Right lobe of liver (tissue), 6 donors: ENCODE data around the gene RACK1. TPM values are rescaled to one million over a fixed set of nuclear protein-coding genes. Genes with fewer than 3 reads are reported as not detected.

Experiments used
- ATAC-seq, 4 donors: fragments of 200-7000 bp; cut with Tn5 transposase; one replicate each; pipeline ENCODE4 v1.9.1; 2020; ENCODE audit warnings: mild to moderate bottlenecking in 4 of 4, moderate library complexity in 4 of 4
- DNase-seq, 3 donors: peaks; one replicate each; pipeline ENCODE4 v3.0.0-alpha.2; 2020
- H3K27ac ChIP-seq, 3 donors: fragments of 200-600 bp; one replicate each; pipeline ENCODE4 v1.8.0; 2022
- H3K27me3 ChIP-seq, 2 donors: fragments of 200-600 bp; one replicate each; pipeline ENCODE4 v1.8.0; 2022
- H3K36me3 ChIP-seq, 4 donors: fragments of 200-600 bp; sonication (generic) in 1 of 4; one replicate each; pipeline versions ENCODE4 v1.5.1 to v1.8.0; 2017 to 2022; ENCODE audit warnings: control low read depth in 1 of 4
- H3K4me1 ChIP-seq, 4 donors: fragments of 200-600 bp; sonication (generic) in 1 of 4; one replicate each; pipeline versions ENCODE4 v1.5.1 to v1.8.0; 2017 to 2022; ENCODE audit warnings: control low read depth in 1 of 4
- H3K4me3 ChIP-seq, 3 donors: fragments of 200-600 bp; one replicate each; pipeline ENCODE4 v1.8.0; 2022
- H3K9me3 ChIP-seq, 4 donors: fragments of 200-600 bp; sonication (generic) in 1 of 4; one replicate each; pipeline versions ENCODE4 v1.5.1 to v1.8.0; 2017 to 2022; ENCODE audit warnings: control low read depth in 1 of 4
- CTCF ChIP-seq, 4 donors: fragments of 200-600 bp in 3 of 4; fragments of 450-650 bp in 1 of 4; IDR thresholded peaks; one replicate each; pipeline versions ENCODE4 v1.5.1 to v1.8.0; 2016 to 2022; ENCODE audit warnings: antibody characterized with exemption in 4 of 4, mild to moderate bottlenecking in 2 of 4
- POLR2A ChIP-seq: fragments of 450-650 bp; IDR thresholded peaks from one replicate; pipeline ENCODE4 v1.6.1; 2017; ENCODE audit warnings: antibody characterized with exemption, mild to moderate bottlenecking
- WGBS: methylation state at CpG from one replicate; pipeline ENCODE4 v1.1.6; 2018; ENCODE audit warnings: low coverage, low lambda C conversion rate; ENCODE audit not compliant: insufficient coverage; ENCODE audit errors: missing lambda C conversion rate; 5-methylcytosine and 5-hydroxymethylcytosine counted together
- intact Hi-C, 2 donors: fragments of 100-400 bp; cut with DNase I; formaldehyde crosslinking; loops; one replicate each; pipeline versions ENCODE4 v1.11.2 to v1.14.1; 2022
- total RNA-seq, 6 experiments: library from RNA; depleted of rRNA in 2 of 6; stranded (reverse); fragments of >200 nt in 2 of 6; fragmentation: NEBNext Ultra II Directional in 3 of 6; extraction: Animal tissue kit (Norgen Biotek cat#: 25700) in 3 of 6; gene quantifications; one replicate each; pipeline versions ENCODE4 v1.1.0 to v1.2.4, GENCODE V29; 2016 to 2023
- donor health status: DM: no; HTN: yes; CAD: no.
- donor health status: DM: no; HTN: no; CAD: no.
- donor health status: DM: no; HTN: no; CAD: no.
- donor health status: DM: no; HTN: yes; CAD: no.
- donor health status: DM: no; HTN: yes; CAD: no.

RACK1 gene
- total RNA-seq, 6 experiments from 2014 or later: 470 to 1,156 (median 552) TPM

DNA sequence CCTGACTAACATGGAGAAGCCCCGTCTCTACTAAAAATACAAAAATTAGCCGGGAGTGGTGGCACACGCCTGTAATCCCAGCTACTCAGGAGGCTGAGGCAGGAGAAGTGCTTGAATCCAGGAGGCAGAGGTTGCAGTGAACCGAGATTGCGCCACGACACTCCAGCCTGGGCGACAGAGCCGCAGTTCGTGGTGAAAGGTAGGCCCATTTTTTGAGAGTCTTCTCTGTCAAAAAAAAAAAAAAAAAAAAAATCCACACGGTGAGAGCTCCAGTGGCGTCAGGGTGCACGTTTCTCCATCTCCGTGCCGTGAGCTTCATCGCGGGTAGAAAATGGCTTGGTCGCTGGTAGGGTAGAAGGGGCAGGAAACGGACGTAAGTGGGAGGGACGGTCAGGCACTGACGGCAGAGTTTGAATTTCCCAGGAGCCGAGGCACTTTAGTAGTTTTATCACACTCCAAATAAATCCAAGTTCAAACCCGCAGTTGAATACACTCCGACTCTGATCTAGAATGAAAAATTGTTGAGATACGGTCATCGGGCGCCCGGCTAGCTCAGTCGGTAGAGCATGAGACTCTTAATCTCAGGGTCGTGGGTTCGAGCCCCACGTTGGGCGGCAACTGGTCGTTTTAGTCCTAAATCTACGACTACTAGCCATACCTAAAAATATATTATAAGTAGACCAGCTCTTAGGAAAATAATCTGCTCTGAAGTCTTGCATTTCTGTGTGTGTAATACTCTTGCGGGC is 36.3 kb downstream of the RACK1 start:
- intact Hi-C loops: no loop called here
- no peaks in the 10 kb centered on the region for H3K36me3 ChIP-seq
- H3K9me3 ChIP-seq: no peaks in the 10 kb centered on the region
- H3K27ac ChIP-seq: peak overlapping the region; percentile 48 to 59 (median 50)
- no peaks in the 10 kb centered on the region for H3K27me3 ChIP-seq
- peak in 2 of 3 donors; percentile 71 to 76 for DNase-seq
- peak; percentile 45 to 65 (median 52) for ATAC-seq
- H3K4me1 ChIP-seq: peaks cover 0 to 30% (median 9%) of the 10 kb centered on the region in 4 donors
- TF ChIP-seq POLR2A: no peak
- no peak for TF ChIP-seq CTCF (IDR thresholded peaks at IDR 0.05)
- peak overlapping the region; percentile 28 to 47 (median 44) for H3K4me3 ChIP-seq
- 2% methylated on average over 36 of the region's 36 CpGs for WGBS

- Histone ChIP-seq H3K4me1 (peaks cover 0 to 30% (median 9%) of the 10 kb centered on the region in 4 donors), H3K36me3 (no peaks in the 10 kb centered on the region), H3K27me3 (no peaks in the 10 kb centered on the region), H3K27ac (no peak overlapping the region), H3K9me3 (no peaks in the 10 kb centered on the region), H3K4me3 (peak overlapping the region in 2 of 3 donors; percentile 44 to 47)
- ATAC-seq: no peak
- TF ChIP-seq CTCF (IDR thresholded peaks at IDR 0.05) (no peak), POLR2A (no peak)
- WGBS: 25% methylated on average over 37 of the region's 37 CpGs
- intact Hi-C loops: no loop called here
- DNase-seq: no peak
Measured at GRCh38 chr5:181205761-181206649, 37.7 kb downstream of the RACK1 start.

- intact Hi-C loops: no loop called here
- H3K27ac ChIP-seq: no peak within 1 kb of the TSS
- H3K36me3 ChIP-seq: no peaks in the 10 kb centered on the region
- H3K4me3 ChIP-seq: peak within 1 kb of the TSS; percentile 38 to 54 (median 43)
- 4% methylated on average over 12 of the region's 94 CpGs for WGBS
- no peaks in the 10 kb centered on the region for H3K9me3 ChIP-seq
- H3K4me1 ChIP-seq: peaks cover 0 to 30% (median 9%) of the 10 kb centered on the region in 4 donors
- ATAC-seq (peak; percentile 4 to 34 (median 19)), DNase-seq (peak in 1 of 3 donors; percentile 62)
- no peak for TF ChIP-seq CTCF (IDR thresholded peaks at IDR 0.05)
- TF ChIP-seq POLR2A: no peak
- H3K27me3 ChIP-seq: no peaks in the 10 kb centered on the region
Measured at GRCh38 chr5:181204826-181205760, 38.6 kb downstream of the RACK1 start, which contains the start of gene TRIM7. Gene TRIM7, minus strand, starts transcription at chr5:181205196. Its CDS starts 86 bp downstream, at chr5:181205110.
